Measurements from ENCODE around the gene USP19. TPM values are rescaled to one million over a fixed set of nuclear protein-coding genes. Genes with fewer than 3 reads are reported as not detected.
A peak's percentile ranks its signal among the peaks of the same experiment; 100 is the strongest.

The USP19 gene
- total RNA-seq, 1 donor from 2014 or later: 73.0 TPM

- peak; percentile 98 for DNase-seq
These were observed 16.0 kb downstream of the USP19 start, which contains the start of gene QARS1 for GRCh38 chr3:49104427-49105291. QARS1 (minus strand) TSS chr3:49104757; CDS start chr3:49104733, 24 bp downstream.

GRCh38 chr3:49104052-49104426, 16.6 kb downstream of the USP19 start:
- DNase-seq: no peak

- DNase-seq: no peak
These were observed 20.5 kb downstream of the USP19 start for GRCh38 chr3:49100046-49100615.

- DNase-seq: no peak
These were observed 21.6 kb downstream of the USP19 start for GRCh38 chr3:49098910-49099630.

GRCh38 chr3:49098429-49098828, 22.2 kb downstream of the USP19 start:
- no peak for DNase-seq

GRCh38 chr3:49093853-49094767, 26.5 kb downstream of the USP19 start, which contains the start of gene QRICH1:
QRICH1 (minus strand) TSS chr3:49094071; CDS start chr3:49077017, 17,054 bp downstream.
- DNase-seq: peak; percentile 100

GRCh38 chr3:49092938-49093852, 27.4 kb downstream of the USP19 start:
- DNase-seq: peak; percentile 90

GRCh38 chr3:49081429-49081828, 39.2 kb downstream of the USP19 start:
- DNase-seq: no peak

GRCh38 chr3:49079270-49079669, 41.4 kb downstream of the USP19 start:
- DNase-seq: no peak

GRCh38 chr3:49076646-49077045, 44.0 kb downstream of the USP19 start:
- no peak for DNase-seq

GRCh38 chr3:49076116-49076515, 44.5 kb downstream of the USP19 start:
- no peak for DNase-seq

Small RNA genes within 50 kb of the gene (small RNA-seq; reads per million reads assigned to genes)
- gene RN7SL182P (ENCODE audit: low replicate concordance): not detected

Other genes with a start within 250 kb of the USP19 start
- 21.7 TPM for gene SLC25A20, start 221.9 kb downstream of the USP19 start, total RNA-seq
- 116 TPM for gene ARIH2, start 202.0 kb downstream of the USP19 start, total RNA-seq
- gene P4HTM, start 130.6 kb downstream of the USP19 start, total RNA-seq: 37.1 TPM
- 81.6 TPM for gene WDR6, start 113.4 kb downstream of the USP19 start, total RNA-seq
- 35.4 TPM for gene DALRD3, start 102.2 kb downstream of the USP19 start, total RNA-seq
- 54.2 TPM for gene NDUFAF3, start 98.7 kb downstream of the USP19 start, total RNA-seq
- 195 TPM for gene IMPDH2, start 91.4 kb downstream of the USP19 start, total RNA-seq
- 88.7 TPM for gene QRICH1, start 26.8 kb downstream of the USP19 start, total RNA-seq
- 301 TPM for gene QARS1, start 16.1 kb downstream of the USP19 start, total RNA-seq
- 581 TPM for gene LAMB2, start 12.2 kb upstream of the USP19 start, total RNA-seq
- gene CCDC71, start 45.5 kb upstream of the USP19 start, total RNA-seq: 16.8 TPM
- gene KLHDC8B, start 50.8 kb upstream of the USP19 start, total RNA-seq: 73.4 TPM
- 4.1 TPM for gene C3orf62, start 156.4 kb upstream of the USP19 start, total RNA-seq
- gene USP4, start 219.2 kb upstream of the USP19 start, total RNA-seq: 25.1 TPM
- gene GPX1, start 237.5 kb upstream of the USP19 start, total RNA-seq: 60.0 TPM